Ecto neural progenitor cell (in vitro differentiated cells): ENCODE data around the gene STK17A.
A peak's percentile ranks its signal among the peaks of the same experiment; 100 is the strongest.

Source experiments
- DNase-seq: peaks from one replicate; pipeline ENCODE4 v3.0.0-alpha.2; 2018; ENCODE audit warnings: low spot score

Gene STK17A

GRCh38 chr7:43582503-43583423 is at the start of gene STK17A:
STK17A (plus strand) TSS chr7:43583108; CDS start chr7:43583244, 136 bp downstream.
- DNase-seq, result peak; percentile 98

DNA sequence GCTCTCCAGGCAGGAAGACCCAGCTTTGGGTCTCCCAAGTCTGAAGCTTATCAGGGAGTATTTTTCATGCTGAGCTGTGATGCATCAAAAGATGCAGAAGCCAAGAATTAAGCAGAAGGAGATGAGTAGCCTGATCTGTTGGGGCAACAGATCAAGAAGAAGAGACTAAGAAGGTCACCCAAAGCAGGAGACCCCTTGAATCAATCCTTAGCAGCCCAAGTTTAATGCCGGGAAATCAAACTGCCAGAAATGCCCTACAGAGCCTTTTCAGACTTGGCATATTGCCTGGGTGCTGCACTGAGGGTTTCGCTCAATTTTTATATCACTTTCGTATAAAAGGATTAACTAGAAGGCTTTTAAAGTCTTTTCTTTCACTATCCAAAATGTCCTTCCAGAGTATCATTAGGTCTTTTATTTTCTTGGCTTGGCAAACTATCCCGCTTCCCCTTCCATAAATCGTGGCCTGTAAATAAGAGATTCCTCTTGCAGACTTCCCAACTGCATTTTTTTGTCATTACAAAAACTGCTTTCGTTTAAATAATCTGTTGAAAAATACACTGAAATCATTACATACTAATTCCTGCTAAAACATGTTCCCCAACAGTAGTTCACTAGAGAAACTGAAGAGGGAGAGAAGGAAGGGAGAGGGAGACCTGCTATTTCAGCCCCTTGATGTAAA is 49.0 kb upstream of the STK17A start:
- DNase-seq, result no peak

GRCh38 chr7:43535031-43535451 is 47.9 kb upstream of the STK17A start:
- DNase-seq, result no peak

DNA sequence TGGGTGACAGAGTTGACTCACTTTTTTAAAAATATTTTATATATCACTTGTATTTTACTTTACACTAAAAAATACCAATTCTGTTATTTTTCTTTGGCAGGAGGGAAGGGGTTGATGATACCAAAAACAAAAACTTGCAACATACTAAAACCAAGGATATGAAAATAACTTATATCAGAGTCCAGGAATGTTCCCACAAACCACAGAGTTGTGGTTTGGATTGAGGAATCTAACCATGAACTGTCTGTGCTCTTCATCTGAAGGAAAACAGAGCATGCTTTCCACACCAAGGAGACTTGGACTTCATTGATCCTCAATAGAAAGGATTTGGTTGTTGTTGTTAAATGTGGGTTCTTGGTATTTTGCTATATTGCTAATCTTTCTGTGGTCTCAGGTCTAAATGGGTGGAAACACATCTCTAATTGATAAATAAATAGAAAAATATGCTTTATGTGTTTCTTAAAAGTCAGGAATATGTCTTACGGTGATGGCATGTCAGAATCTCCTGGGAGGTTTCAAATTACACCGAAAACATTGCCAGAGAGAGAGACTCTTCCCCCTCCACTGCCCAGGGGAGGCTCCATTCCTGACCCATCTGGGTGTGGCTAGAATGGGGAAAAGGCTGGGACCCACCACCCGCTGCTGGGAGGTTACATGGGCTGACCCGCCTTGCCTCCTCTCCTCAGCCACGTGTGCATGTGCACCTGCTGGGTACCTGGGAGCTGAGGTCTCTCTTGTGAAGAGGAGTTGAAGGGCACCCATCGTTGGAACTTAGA is 46.9 kb upstream of the STK17A start:
- DNase-seq, result no peak

GRCh38 chr7:43536773-43537172 is 46.1 kb upstream of the STK17A start:
- DNase-seq, result no peak

GRCh38 chr7:43537765-43538403 is 45.0 kb upstream of the STK17A start:
- DNase-seq, result no peak

DNA sequence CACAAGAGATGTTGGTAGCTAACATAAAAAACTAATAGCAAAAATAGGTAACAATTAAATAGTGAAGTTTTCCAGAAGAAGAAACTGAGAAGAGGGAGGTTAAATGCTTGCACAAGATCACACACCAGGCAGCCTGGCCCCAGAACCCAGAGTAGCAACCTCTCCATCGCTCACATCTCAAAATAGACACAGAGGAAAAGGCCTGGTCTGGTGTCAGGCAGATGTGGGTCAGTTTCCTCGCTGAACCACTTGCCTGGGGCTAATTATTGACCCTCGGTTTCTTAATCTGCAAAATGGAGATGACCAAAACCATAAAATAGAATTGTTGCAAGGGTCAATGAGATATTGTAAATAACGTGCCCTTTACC is 44.5 kb upstream of the STK17A start:
- no peak for DNase-seq

DNA sequence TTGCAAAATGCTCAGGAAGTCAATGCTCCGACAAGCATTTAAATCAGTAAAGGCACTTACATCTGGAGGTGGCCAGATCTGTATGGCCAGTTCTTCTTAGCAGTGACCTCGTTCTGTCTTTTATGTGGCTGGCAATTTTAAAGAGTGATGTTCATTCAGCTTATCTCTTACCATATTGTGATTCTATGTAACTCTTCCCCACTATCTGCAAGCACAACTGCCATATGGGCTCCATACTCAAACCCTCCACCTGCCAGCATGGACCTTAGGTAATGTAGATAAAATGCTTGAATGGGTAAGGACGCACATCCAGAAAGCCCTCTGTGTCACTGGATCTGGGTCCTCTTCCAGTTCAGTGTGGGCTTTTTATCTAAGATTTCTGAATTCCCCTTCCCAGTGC is 42.4 kb upstream of the STK17A start:
- DNase-seq, result no peak

GRCh38 chr7:43542716-43543115 is 40.2 kb upstream of the STK17A start:
- no peak for DNase-seq

GRCh38 chr7:43546231-43546630 is 36.7 kb upstream of the STK17A start:
- no peak for DNase-seq

GRCh38 chr7:43550427-43550826 is 32.5 kb upstream of the STK17A start:
- no peak for DNase-seq

GRCh38 chr7:43552122-43552521 is 30.8 kb upstream of the STK17A start:
- no peak for DNase-seq

GRCh38 chr7:43553999-43554398 is 28.9 kb upstream of the STK17A start:
- DNase-seq, result no peak

GRCh38 chr7:43554423-43554822 is 28.5 kb upstream of the STK17A start:
- DNase-seq, result no peak

DNA sequence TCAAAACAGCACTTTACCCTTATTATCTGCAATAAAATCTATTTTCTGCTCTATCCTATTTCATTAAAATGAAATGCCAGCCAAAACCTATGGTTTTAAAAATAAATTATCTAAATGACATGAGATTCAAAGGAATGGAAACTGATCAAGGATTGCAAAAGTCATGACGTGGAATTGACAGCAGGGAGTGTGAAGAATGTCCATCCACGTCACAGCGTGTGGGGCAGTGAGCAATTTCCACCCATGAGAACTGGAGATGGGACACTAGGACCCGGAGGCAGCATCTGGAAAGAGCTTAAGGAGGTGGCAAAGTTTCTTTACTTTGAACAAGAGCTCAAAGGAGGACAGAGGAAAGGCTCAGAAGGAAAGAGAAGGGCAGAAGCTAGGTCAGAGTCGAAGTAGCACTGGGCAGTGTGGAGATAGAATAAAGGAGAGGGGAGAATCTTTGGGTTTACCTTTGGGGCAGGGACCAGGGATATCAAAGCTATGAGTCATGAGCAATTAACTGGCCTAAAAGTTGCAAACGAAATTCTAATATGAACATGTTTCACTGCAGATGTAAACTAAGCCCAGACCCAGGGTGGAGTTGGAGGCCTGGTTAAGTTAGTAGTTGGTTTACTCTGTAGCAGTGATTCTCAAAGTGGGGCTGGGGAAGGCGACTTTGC is 24.9 kb upstream of the STK17A start:
- no peak for DNase-seq

DNA sequence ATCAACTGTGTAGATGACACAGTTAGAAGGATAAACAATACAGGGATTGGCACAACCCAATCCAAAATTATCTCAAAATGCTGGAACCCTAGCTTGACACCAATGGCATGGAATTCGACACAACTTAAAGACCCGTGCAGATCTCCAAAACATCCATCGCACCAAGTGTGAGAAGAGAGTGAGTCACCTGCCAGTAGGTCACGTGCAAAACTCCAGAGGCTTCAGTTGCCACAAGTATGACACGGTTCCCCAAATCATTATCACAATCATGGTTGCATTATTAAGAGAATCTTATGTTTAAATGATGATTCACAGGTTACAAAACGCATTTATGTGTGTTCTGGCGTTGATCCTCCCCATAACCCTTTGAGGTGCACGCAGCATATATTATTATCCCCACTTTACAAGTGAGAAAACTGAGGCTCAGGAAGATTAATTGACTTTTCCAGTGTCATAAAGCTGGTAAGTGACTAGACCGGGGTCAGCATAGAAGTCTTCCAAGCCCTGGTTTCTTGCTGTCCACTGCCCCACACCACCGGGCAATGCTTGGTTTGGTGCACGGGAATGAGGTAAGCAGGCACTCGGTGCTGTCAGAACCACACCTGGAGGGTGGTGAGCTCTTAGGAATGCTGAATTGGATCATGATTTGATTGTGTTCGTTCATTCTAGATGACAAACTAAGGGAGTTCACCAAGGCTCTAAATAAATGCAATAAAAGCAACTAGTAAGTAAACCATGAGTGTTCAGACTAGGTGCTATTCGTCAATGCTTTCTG is 23.6 kb upstream of the STK17A start:
- DNase-seq, result no peak

- no peak for DNase-seq
These were observed 23.0 kb upstream of the STK17A start for GRCh38 chr7:43559946-43560335.

- no peak for DNase-seq
These were observed 22.1 kb upstream of the STK17A start for GRCh38 chr7:43560742-43561330.

- DNase-seq, result no peak
These were observed 20.5 kb upstream of the STK17A start for GRCh38 chr7:43562383-43562782.

GRCh38 chr7:43565786-43566185 is 17.1 kb upstream of the STK17A start:
- DNase-seq, result no peak
